ENCODE results near the gene LARGE2. TPM values are rescaled to one million over a fixed set of nuclear protein-coding genes. Genes with fewer than 3 reads are reported as not detected.
"Not testable (repeated sequence)": the region's sequence is repeated elsewhere in the genome, so short reads cannot be mapped to it uniquely, and the experiment has no call there.

The LARGE2 gene
- total RNA-seq, 6 donors from 2014 or later: 4.3 to 10.6 (median 7.1) TPM

DNA sequence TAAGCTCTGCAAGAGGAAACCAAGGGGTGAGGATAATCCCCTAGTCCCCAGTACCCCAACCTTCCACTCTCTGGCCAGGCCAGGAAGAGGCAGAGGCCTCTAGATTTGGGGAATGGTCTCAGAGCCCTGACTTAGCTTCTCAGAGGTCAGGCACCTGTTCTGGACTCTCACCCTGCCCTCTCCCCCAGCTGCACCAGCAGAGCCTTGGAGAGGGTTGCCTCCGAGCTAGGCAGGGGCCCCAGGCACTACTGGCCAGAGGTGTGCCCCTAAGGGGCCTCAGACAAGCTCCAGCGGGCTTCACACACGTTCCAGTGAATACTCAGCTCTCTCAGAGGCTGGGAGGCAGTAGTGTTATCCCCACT, 23.4 kb upstream of the LARGE2 start:
- TF ChIP-seq EP300 (IDR thresholded peaks at IDR 0.05) (no peak), POLR2AphosphoS5 (IDR thresholded peaks at IDR 0.05) (no peak), POLR2A (IDR thresholded peaks at IDR 0.05) (no peak)
- TF ChIP-seq, protein P1, sequence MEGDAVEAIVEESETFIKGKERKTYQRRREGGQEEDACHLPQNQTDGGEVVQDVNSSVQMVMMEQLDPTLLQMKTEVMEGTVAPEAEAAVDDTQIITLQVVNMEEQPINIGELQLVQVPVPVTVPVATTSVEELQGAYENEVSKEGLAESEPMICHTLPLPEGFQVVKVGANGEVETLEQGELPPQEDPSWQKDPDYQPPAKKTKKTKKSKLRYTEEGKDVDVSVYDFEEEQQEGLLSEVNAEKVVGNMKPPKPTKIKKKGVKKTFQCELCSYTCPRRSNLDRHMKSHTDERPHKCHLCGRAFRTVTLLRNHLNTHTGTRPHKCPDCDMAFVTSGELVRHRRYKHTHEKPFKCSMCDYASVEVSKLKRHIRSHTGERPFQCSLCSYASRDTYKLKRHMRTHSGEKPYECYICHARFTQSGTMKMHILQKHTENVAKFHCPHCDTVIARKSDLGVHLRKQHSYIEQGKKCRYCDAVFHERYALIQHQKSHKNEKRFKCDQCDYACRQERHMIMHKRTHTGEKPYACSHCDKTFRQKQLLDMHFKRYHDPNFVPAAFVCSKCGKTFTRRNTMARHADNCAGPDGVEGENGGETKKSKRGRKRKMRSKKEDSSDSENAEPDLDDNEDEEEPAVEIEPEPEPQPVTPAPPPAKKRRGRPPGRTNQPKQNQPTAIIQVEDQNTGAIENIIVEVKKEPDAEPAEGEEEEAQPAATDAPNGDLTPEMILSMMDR (IDR thresholded peaks at IDR 0.05): no peak
- DNase-seq (no peak), ATAC-seq (ENCODE audit: low FRiP score in 2 of 2) (no peak)
- Histone ChIP-seq H3K27me3 (peaks cover 0 to 2% (median 0%) of the 10 kb centered on the region in 4 donors), H3K36me3 (peaks cover 0 to 9% (median 3%) of the 10 kb centered on the region in 4 donors), H3K4me1 (peaks cover 18 to 31% (median 20%) of the 10 kb centered on the region in 4 donors), H3K9me3 (no peaks in the 10 kb centered on the region), H3K27ac (no peak overlapping the region), H3K4me3 (peak overlapping the region in 3 of 4 donors; percentile 46 to 67 (median 61))
- WGBS, 2 donors: 7 to 15% methylated on average over 3 of the region's 3 CpGs

DNA sequence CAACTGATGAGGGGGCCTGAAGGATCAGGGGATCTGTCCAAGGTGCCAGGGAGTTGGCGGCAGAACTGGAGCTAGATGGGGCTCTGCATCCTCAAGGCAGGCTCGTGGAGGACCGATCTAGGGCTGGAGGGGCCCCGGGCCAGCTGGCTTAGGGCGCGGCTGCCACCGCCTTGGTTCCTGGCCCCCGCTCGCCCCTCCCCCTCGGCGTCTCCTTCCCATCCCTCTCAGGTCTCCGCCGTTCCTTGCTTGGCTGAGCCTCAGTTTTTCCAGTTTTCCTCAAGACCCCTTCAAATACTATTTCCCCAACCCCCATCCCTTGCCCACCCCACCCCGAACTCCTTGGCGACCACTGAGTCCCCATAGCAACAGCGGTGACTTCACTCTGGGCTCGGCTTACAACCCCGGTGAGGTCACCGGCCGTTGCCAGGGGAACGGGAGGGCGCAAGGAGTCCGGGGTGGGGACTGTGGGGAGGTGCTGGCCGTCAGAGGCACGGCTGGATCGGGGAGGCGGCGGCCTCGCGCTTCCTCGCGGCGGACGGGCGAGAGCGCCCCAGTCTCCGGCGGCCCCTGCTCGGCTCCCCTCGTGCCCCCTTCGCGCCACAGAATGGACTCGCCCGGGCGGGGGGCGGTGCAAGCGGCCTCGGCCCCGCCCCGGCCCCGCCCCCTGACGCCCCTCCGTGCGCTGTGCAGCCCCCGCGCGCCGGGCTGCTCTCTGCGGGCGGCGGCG, 22.8 kb upstream of the LARGE2 start:
- Histone ChIP-seq H3K27ac (peak overlapping the region in 2 of 4 donors; percentile 35 to 41), H3K9me3 (no peaks in the 10 kb centered on the region), H3K4me1 (peaks cover 18 to 31% (median 20%) of the 10 kb centered on the region in 4 donors), H3K27me3 (peaks cover 0 to 2% (median 0%) of the 10 kb centered on the region in 4 donors), H3K4me3 (peak overlapping the region; percentile 36 to 67 (median 54)), H3K36me3 (peaks cover 0 to 9% (median 3%) of the 10 kb centered on the region in 4 donors)
- 0 to 3% methylated on average over 10 to 53 of the region's 62 CpGs for WGBS, 2 donors
- DNase-seq (peak; percentile 81 to 93), ATAC-seq (ENCODE audit: low FRiP score in 2 of 2) (peak; percentile 76 to 90)
- TF ChIP-seq POLR2AphosphoS5 (IDR thresholded peaks at IDR 0.05) (no peak), POLR2A (IDR thresholded peaks at IDR 0.05) (no peak), EP300 (IDR thresholded peaks at IDR 0.05) (no peak)

DNA sequence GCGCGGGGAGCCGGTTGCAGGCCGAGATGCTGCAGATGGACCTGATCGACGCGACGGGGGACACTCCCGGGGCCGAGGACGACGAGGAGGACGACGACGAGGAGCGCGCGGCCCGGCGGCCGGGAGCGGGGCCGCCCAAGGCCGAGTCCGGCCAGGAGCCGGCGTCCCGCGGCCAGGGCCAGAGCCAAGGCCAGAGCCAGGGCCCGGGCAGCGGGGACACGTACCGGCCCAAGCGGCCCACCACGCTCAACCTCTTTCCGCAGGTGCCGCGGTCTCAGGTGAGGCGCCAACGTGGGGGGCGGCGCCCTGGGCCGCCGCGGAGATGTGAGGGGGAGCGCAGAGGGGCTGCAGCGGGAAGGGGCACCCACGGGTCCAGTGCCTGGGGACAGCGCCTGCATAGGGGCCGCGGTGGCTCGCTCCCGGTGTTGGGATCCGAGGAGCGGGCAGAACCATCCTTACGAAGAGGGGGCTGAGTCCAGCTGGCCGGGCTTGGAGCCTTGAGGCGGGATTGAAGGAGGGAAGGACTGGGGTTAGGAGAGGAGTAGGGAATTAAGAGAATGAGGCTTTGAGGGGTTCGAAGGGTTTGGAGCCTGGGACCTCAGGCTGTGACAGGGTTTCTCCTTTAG, 22.2 kb upstream of the LARGE2 start:
- not testable (repeated sequence) for H3K27ac ChIP-seq, H3K9me3 ChIP-seq, H3K27me3 ChIP-seq
- peaks cover 18 to 31% (median 20%) of the 10 kb centered on the region in 4 donors for H3K4me1 ChIP-seq
- peaks cover 0 to 11% (median 3%) of the 10 kb centered on the region in 4 donors for H3K36me3 ChIP-seq
- ATAC-seq (ENCODE audit: low FRiP score in 2 of 2) (peak in 1 of 2 donors; percentile 2), DNase-seq (peak in 1 of 2 donors; percentile 87)
- H3K4me3 ChIP-seq: peak overlapping the region; percentile 16 to 67 (median 54)
- WGBS, 2 donors: 9 to 11% methylated on average over 14 to 20 of the region's 59 CpGs

DNA sequence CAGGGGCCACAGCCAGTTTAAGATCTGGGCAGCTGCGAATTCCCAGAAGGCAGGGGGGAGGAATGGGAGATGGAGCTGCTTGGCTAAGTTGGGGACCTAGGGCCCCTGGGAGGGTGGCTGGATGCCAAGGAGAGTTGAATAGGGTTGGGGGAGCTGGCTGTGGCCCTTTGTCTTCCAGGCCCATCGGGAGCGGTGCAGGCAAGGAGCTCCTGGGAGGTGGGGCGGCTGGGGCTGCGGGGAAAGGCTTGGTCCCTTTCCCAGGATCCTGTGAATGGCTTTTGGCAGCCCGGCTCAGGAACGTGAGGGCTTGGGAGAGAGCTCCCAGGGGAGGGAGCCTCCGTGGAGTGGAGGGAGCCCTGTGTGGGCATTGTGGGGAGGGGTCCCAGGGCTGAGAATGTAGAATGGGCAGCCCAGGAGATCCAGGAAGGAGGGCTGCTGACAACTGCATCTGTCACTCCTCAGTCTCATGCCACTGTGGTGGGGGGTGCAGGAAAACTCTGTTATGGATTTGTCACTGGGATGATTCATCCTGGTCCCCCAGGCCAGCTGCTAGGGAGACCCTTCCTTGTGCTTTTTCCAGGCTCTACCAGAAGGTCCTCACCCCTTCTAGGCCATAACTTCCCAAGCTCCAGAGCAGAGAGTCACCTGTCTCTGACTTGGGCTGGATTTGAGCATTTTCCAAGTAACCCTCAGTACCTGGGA, 21.4 kb upstream of the LARGE2 start:
- H3K4me3 ChIP-seq: peak overlapping the region in 3 of 4 donors; percentile 46 to 67 (median 61)
- H3K4me1 ChIP-seq: peaks cover 18 to 31% (median 20%) of the 10 kb centered on the region in 4 donors
- ATAC-seq (ENCODE audit: low FRiP score in 2 of 2): no peak
- peaks cover 0 to 11% (median 3%) of the 10 kb centered on the region in 4 donors for H3K36me3 ChIP-seq
- peaks cover 0 to 2% (median 0%) of the 10 kb centered on the region in 4 donors for H3K27me3 ChIP-seq
- no peak overlapping the region for H3K27ac ChIP-seq
- 42 to 47% methylated on average over 8 of the region's 8 CpGs for WGBS, 2 donors
- DNase-seq: no peak
- TF ChIP-seq, protein P1 (IDR thresholded peaks at IDR 0.05): no peak
- TF ChIP-seq EP300 (IDR thresholded peaks at IDR 0.05) (no peak), POLR2AphosphoS5 (IDR thresholded peaks at IDR 0.05) (no peak), POLR2A (IDR thresholded peaks at IDR 0.05) (no peak)
- H3K9me3 ChIP-seq: no peaks in the 10 kb centered on the region

DNA sequence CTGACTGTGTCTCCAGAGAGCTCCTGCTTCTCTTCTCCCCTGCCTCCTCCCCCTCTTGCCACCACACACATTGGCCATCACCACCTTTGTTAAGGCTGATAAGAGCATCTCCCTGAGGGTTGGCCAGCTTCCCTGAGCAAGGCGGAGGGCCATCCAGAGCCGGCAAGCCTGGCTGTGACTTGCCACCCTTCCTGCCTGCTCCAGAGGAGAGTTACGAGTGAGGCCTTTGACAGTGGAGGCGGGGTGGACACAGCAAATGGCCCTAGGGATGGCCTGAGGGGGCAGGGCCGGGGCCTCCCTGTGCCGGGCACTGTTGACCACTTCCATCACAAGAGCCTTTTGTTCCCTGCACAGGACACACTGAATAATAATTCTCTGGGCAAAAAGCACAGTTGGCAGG, 20.8 kb upstream of the LARGE2 start:
- ATAC-seq (ENCODE audit: low FRiP score in 2 of 2) (no peak), DNase-seq (peak in 1 of 2 donors; percentile 76)
- Histone ChIP-seq H3K27me3 (peaks cover 0 to 2% (median 0%) of the 10 kb centered on the region in 4 donors), H3K9me3 (no peaks in the 10 kb centered on the region), H3K36me3 (peaks cover 0 to 11% (median 3%) of the 10 kb centered on the region in 4 donors), H3K4me3 (no peak overlapping the region), H3K4me1 (peaks cover 18 to 31% (median 20%) of the 10 kb centered on the region in 4 donors), H3K27ac (no peak overlapping the region)
- TF ChIP-seq, protein P1 (IDR thresholded peaks at IDR 0.05): no peak
- TF ChIP-seq EP300 (IDR thresholded peaks at IDR 0.05) (no peak), POLR2A (IDR thresholded peaks at IDR 0.05) (no peak), POLR2AphosphoS5 (IDR thresholded peaks at IDR 0.05) (no peak)
- WGBS, 2 donors: 83 to 84% methylated on average over 6 of the region's 6 CpGs
